ENCODE measurements around the gene HS3ST3B1.

Gene HS3ST3B1

DNA sequence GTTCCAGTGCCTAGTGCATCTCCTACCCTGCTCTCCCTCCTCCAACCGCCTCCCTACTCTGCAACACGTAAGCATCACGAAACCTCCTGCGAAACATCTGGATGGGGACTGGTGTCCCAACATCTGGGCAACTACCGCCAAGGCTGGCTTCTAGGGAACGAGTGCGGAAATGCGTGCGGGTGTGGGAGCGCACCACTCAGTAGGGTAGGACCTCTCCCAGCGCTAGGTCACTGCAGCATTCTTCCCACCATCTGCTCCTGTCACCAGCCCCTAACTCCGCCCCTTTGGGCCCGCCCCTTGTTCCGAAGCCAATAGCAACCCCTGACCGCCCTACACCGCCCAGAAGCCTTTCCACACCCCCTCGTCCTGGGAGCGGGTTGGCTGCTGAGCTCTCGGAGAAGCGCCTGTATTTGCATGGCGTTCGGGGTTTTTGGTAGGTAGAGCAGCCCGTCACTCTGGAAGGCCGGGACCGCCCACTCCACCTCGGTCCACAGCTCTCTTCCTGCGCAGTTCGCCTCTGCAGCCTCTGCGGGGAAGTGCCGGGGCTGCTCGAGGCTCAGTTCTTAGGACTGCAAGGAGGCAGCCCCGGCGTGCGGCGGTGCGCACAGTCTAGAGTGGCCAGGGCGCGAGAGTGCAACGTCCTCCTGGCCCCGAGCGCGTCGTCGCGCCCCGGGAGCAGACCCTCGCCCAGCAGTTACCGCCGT lies at the start of gene HS3ST3B1:
Gene HS3ST3B1 (plus strand): TSS at position 507 of the 704 bp plus-strand sequence. CDS start 438 bp downstream, outside the sequence.
- peak; percentile 98 for DNase-seq (ENCODE audit: low read depth)

DNA sequence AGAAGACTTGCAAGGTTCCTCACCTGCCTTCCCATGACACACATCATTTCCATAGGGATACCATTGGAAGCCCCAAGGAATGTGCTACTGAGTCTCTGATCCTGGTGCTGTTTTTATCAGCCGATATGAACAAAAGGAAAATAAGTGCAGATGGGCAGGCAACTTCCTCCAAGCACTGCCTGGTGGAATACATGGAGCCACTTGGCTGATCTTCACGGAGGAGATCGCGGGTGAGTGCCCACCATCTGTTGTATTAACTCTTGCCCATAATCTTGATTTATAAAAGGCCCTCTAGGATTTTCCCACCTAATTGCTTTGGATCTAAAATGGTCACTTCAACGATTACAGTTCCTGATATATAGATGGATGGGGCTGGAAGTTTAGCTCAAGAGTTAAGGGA lies 39.5 kb upstream of the HS3ST3B1 start:
- DNase-seq (ENCODE audit: low read depth) = no peak

GRCh38 chr17:14268264-14268663 lies 32.6 kb upstream of the HS3ST3B1 start:
- DNase-seq (ENCODE audit: low read depth) = no peak

DNA sequence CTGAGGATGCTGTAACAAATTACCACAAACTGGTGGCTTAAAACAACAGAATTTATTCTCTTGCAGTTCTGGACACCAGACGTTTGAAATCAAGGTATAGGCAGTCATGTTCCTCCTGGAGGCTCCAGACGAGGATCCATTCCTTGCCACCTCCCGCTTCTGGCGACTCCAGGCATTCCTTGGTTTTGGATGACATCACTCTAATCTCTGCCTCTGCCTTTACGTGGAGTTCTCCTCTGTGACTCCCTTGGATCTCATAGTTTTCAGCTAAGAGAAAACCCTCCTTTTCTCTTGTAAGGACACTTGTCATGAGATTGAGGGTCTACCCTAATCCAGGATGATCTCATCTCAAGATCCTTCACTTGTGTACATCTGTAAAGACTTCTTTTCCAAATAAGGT lies 31.4 kb upstream of the HS3ST3B1 start:
- DNase-seq (ENCODE audit: low read depth) = no peak

- DNase-seq (ENCODE audit: low read depth) = no peak
Observed at GRCh38 chr17:14270508-14270907, 30.4 kb upstream of the HS3ST3B1 start.

GRCh38 chr17:14276535-14277250 lies 24.2 kb upstream of the HS3ST3B1 start:
- no peak for DNase-seq (ENCODE audit: low read depth)

DNA sequence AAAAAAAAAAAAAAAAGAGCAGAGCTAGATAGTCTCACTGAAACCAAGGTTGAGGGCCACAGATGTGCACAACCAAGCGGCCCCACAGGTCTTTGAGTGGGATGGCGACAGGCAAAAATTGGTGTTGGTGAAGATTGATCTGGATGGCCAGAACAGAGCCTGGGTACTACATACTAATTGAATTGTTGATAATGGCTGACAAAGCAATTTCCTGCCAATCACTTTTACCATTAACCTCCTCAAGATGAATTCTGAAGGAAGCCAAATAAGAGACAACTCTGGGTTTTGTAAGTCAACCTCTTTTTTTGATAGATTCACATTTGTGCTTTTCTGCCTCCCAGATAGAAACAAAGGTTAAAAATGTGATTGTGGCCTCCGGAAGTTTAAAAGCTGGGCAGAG lies 19.4 kb upstream of the HS3ST3B1 start:
- no peak for DNase-seq (ENCODE audit: low read depth)

GRCh38 chr17:14282726-14283125 lies 18.2 kb upstream of the HS3ST3B1 start:
- no peak for DNase-seq (ENCODE audit: low read depth)

DNA sequence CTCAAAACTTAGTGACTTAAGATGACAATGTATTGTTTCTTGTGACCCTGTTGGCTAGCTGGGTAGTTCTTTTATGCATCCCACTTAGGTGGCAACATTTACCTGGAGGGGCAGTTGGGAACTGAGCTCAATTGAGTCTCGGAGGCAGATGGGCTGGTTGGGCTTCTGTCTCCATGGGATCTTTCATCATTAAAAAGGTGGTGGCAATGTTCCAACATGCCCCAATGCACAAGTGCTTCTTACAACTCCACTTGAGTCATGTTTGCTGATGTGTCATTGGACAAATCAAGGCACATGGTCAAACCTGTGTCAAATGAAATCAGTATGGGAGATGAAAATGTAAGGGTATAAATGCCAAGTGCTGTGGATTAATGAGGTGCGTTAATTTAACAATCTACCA lies 11.7 kb upstream of the HS3ST3B1 start:
- DNase-seq (ENCODE audit: low read depth) = no peak

GRCh38 chr17:14294876-14295275 lies 6.0 kb upstream of the HS3ST3B1 start:
- no peak for DNase-seq (ENCODE audit: low read depth)

- no peak for DNase-seq (ENCODE audit: low read depth)
Observed at GRCh38 chr17:14295676-14296075, 5.2 kb upstream of the HS3ST3B1 start.

DNA sequence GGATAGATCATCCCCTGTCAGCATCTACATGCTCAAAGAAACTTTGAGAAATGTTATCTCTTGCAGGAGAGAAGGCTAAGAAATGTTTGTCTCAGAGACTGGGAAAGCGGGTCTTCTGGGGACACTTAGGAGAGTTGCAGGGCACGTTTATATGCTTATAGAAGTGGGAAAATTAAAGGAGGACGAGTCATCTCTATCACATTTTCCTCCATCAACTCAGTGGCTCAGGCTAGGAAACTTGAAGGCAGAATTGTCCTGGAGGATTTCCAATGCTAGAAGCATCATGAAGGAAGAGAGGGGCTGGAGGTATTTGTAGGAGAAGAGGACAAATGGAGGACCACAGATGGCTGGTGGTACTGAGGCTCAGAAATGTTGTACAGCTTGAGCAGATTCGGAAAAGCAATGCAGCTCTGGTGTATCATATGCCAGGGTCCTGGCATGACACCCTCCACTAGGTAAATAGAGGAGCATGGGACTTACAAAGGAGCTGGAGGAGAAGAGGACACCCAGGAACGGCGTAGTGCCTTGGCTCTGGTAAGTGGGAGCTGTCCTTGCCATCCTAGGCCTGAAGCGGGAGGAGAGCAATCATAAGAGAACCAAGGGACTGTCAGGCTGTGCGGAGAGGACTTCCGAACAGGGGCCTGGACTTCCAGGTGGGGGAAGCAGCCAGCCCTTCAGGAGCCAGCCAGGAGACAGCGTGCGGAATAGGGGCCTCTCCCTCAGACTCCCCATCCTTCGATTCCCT lies 4.5 kb upstream of the HS3ST3B1 start:
- no peak for DNase-seq (ENCODE audit: low read depth)

- DNase-seq (ENCODE audit: low read depth) = no peak
Observed at GRCh38 chr17:14297161-14297851, 3.6 kb upstream of the HS3ST3B1 start.

- DNase-seq (ENCODE audit: low read depth) = no peak
Observed at GRCh38 chr17:14298221-14298946, 2.5 kb upstream of the HS3ST3B1 start.

DNA sequence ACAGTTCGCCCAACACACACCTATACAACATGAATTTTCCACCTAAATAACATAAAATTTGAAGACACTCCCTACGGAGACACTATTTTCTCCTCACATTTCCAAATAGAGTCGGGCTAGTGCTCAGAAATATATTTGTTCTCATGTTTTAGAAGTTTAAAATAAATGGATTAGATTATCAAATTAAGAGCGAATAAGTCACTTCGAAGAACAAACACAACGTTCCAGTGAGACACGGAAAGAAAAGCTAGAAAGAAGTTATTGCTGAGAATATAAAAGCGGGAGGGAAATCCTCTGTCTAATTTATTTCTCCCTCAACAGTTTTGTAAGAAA lies 2.0 kb upstream of the HS3ST3B1 start:
- DNase-seq (ENCODE audit: low read depth) = no peak

DNA sequence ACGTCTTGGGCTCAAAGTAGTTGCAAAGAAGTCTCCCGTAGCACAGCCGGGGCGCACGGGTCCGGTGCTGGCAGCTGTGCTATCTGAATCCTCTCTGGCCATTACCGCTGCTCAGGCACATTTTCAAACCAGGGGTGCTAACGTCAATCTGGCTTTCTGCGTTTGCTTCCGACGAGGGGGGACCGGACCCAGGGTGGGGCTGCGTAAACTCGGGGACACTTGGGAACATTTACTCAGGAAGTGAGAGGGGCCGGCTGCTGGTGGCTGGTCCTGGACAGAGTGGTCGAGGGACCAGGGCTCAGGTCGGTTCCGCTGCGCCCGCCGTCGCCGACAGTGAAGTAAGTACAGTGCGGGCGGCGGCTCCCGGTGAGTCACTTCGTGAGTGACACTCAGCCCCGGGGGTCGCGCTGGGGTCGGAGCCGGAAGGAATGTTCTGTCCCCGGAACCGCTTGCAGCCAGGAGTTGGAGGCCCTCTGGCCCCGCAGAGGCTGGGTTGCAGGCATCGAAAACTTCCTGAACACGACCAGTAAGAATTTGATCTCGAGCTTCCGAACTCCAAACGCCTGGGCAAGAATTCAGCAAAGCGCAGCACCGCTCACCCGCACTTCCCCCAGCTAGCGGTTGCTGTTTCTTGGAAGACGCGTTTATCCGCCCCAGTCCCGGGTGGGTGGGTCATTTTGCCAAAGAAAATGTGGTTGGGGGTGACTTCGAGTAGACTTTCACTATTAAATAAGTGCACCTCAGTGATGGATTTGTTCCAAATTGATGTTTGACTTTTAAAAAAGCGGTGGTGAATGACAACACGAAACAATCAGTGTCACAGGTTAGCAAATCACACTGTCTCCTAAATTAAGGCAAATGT lies 1.4 kb upstream of the HS3ST3B1 start:
- no peak for DNase-seq (ENCODE audit: low read depth)

DNA sequence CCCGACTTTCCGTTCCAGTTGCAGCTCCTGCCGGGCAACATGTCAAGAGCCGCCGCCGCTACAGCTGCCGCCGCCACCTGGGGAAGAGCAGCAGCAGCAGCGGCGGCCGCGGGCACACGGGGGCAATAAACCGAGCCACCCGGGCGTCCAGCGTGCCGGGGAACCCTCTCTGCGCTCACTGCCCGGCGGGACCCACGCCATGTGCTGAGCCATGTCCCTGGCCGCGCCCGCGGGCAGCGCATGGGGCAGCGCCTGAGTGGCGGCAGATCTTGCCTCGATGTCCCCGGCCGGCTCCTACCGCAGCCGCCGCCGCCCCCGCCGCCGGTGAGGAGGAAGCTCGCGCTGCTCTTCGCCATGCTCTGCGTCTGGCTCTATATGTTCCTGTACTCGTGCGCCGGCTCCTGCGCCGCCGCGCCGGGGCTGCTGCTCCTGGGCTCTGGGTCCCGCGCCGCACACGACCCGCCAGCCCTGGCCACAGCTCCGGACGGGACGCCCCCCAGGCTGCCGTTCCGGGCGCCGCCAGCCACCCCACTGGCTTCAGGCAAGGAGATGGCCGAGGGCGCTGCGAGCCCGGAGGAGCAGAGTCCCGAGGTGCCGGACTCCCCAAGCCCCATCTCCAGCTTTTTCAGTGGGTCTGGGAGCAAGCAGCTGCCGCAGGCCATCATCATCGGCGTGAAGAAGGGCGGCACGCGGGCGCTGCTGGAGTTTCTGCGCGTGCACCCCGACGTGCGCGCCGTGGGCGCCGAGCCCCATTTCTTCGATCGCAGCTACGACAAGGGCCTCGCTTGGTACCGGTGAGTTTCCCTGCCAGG lies 604 bp downstream of the HS3ST3B1 start:
- DNase-seq (ENCODE audit: low read depth) = no peak

DNA sequence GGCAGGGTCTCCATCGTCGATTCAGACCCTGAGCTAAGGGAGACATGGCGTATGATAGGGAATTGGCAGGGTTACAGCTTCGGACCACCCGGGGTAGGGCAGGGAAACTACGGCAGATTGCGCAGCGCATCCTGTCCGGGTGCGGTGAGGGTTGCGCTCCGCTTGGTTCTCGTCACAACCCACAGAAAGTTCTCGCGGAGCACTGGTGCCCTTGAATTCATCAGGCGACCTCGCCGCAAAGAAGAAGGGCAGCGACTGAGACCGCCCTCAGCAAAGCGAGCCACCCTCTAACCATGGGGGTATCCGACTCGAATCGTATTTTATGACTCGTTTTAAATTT lies 1.2 kb downstream of the HS3ST3B1 start:
- peak; percentile 36 for DNase-seq (ENCODE audit: low read depth)

DNA sequence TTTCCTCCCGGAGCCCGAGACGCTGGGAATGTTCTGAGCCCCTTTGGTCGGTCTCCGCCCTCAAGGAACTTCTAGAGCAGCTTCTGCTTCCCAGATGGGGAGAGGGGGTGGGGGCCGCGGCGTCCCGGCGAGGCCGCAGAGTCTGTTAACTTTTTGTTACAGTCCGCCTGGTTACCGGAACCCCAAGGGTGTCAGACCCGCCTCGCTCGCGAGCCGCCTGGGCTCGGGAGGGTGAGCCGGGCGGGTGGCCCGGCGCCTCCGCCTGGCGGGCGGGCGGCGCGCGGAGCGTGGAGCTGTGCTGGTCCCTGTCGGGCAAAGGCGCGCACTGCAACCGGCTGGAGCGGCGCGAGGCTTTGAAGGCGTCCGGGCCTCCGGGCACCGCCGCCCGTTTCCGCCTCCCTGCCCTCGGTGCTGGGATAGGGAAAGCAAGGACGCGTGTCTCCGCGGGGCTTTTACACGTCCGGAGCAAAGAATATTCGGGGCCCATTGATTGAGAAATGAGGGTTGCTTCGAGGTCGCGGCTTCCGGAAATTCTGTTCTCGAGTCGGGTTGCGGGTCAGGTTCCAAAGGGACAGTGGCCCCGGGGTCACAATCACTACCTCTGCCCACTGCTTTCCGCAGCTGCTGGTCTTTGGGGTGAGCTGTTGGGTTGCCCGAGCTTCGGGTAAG lies 1.7 kb downstream of the HS3ST3B1 start:
- DNase-seq (ENCODE audit: low read depth) = peak; percentile 76

Data from activated T-helper 1 cell treated with Interleukin-2 at 50 U/mL for 16 hours (primary cell).